Loucy (cell line): ENCODE measurements around the gene SEMA6B.

Experiments
- H2AFZ ChIP-seq: fragments of 200-600 bp; sonication (generic); 2 replicates; pipeline ENCODE4 v1.6.0; 2016; ENCODE audit warnings: antibody characterized with exemption, mild to moderate bottlenecking, low read length, moderate library complexity
- H3F3A ChIP-seq: fragments of 200-600 bp; 2 replicates; pipeline ENCODE4 v1.6.0; 2016; ENCODE audit warnings: antibody characterized with exemption, low read depth, mild to moderate bottlenecking
- H3K27me3 ChIP-seq: fragments of 200-600 bp; sonication (generic); 2 replicates; pipeline ENCODE4 v1.6.1; 2014; ENCODE audit warnings: low read length, mild to moderate bottlenecking; ENCODE audit not compliant: insufficient read depth, poor library complexity, severe bottlenecking
- H3K36me3 ChIP-seq: fragments of 200-600 bp; sonication (generic); 2 replicates; pipeline ENCODE4 v1.6.1; 2016; ENCODE audit warnings: low read length; ENCODE audit not compliant: insufficient read depth
- H3K4me1 ChIP-seq: fragments of 200-600 bp; sonication (generic); 2 replicates; pipeline ENCODE4 v1.5.1; 2014; ENCODE audit warnings: low read length, mild to moderate bottlenecking; ENCODE audit not compliant: insufficient read depth, poor library complexity, severe bottlenecking
- H3K4me2 ChIP-seq: fragments of 200-600 bp; sonication (generic); 2 replicates; pipeline ENCODE4 v1.6.0; 2014; ENCODE audit warnings: antibody characterized with exemption, low read length, low read depth, mild to moderate bottlenecking; ENCODE audit not compliant: poor library complexity, severe bottlenecking
- H3K4me3 ChIP-seq: fragments of 200-600 bp; sonication (generic); 2 replicates; pipeline ENCODE4 v1.5.1; 2014; ENCODE audit warnings: low read length, mild to moderate bottlenecking, mixed read lengths; ENCODE audit not compliant: poor library complexity, severe bottlenecking
- H3K79me2 ChIP-seq: fragments of 200-600 bp; sonication (generic); 2 replicates; pipeline ENCODE4 v1.6.1; 2014; ENCODE audit warnings: low read length; ENCODE audit not compliant: insufficient read depth
- H3K9ac ChIP-seq: fragments of 200-600 bp; sonication (generic); 2 replicates; pipeline ENCODE4 v1.6.0; 2014; ENCODE audit warnings: mild to moderate bottlenecking, low read depth, low read length, moderate library complexity; ENCODE audit not compliant: poor library complexity, severe bottlenecking
- H3K9me2 ChIP-seq: fragments of 200-600 bp; sonication (generic); replicated peaks from 2 replicates; pipeline ENCODE4 v1.6.1; 2016; ENCODE audit warnings: low read depth, low read length, mixed read lengths
- H3K9me3 ChIP-seq: fragments of 200-600 bp; sonication (generic); 2 replicates; pipeline ENCODE4 v1.6.1; 2014; ENCODE audit warnings: mild to moderate bottlenecking, antibody characterized with exemption, low read length, low read depth; ENCODE audit not compliant: insufficient read depth
- H4K20me1 ChIP-seq: fragments of 200-600 bp; sonication (generic); 2 replicates; pipeline ENCODE4 v1.6.0; 2014; ENCODE audit warnings: antibody characterized with exemption, low read length, mild to moderate bottlenecking; ENCODE audit not compliant: insufficient read depth, poor library complexity, severe bottlenecking
- EZH2phosphoT487 ChIP-seq: fragments of 200-600 bp; IDR thresholded peaks from 2 replicates; pipeline ENCODE4 v1.6.1; 2018; ENCODE audit warnings: antibody characterized with exemption, mild to moderate bottlenecking, moderate library complexity, borderline replicate concordance
- TF ChIP-seq, protein P1 (sequence below): fragments of 200-600 bp; sonication (generic); conservative IDR thresholded peaks from 2 replicates; pipeline ENCODE4 v1.5.1; 2014; ENCODE audit warnings: mild to moderate bottlenecking, antibody characterized with exemption, low read length

The SEMA6B gene

DNA sequence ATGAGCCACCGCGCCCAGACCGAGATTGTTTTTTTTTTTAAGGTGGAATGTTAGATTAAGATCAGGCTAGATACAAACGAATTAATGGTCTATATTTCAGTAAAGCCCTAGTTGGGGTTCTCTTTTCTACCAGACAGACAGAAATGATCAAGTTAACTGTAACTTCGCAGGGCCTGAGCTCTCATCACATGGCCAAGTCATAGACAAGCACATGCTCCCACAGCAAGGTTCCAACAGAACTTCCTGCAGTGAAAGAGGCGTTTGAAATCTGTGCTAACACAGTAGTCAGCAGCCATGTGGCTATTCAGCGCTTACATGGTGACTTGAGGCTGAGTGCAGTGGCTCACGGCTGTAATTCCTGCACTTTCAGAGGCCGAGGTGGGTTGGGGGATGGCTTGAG is 34.7 kb upstream of the SEMA6B start:
- Histone ChIP-seq H3K9me3 (no peaks in the 10 kb centered on the region), H3K9ac (no peak overlapping the region), H3K27me3 (no peaks in the 10 kb centered on the region), H3K9me2 (no peaks in the 10 kb centered on the region), H3K4me3 (no peak overlapping the region), H3F3A (no peaks in the 10 kb centered on the region), H3K79me2 (no peaks in the 10 kb centered on the region), H3K4me1 (no peaks in the 10 kb centered on the region), H2AFZ (no peak overlapping the region), H3K4me2 (no peak overlapping the region), H3K36me3 (no peaks in the 10 kb centered on the region), H4K20me1 (no peaks in the 10 kb centered on the region)
- TF ChIP-seq, protein P1, sequence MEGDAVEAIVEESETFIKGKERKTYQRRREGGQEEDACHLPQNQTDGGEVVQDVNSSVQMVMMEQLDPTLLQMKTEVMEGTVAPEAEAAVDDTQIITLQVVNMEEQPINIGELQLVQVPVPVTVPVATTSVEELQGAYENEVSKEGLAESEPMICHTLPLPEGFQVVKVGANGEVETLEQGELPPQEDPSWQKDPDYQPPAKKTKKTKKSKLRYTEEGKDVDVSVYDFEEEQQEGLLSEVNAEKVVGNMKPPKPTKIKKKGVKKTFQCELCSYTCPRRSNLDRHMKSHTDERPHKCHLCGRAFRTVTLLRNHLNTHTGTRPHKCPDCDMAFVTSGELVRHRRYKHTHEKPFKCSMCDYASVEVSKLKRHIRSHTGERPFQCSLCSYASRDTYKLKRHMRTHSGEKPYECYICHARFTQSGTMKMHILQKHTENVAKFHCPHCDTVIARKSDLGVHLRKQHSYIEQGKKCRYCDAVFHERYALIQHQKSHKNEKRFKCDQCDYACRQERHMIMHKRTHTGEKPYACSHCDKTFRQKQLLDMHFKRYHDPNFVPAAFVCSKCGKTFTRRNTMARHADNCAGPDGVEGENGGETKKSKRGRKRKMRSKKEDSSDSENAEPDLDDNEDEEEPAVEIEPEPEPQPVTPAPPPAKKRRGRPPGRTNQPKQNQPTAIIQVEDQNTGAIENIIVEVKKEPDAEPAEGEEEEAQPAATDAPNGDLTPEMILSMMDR: no peak
- no peak for TF ChIP-seq EZH2phosphoT487

DNA sequence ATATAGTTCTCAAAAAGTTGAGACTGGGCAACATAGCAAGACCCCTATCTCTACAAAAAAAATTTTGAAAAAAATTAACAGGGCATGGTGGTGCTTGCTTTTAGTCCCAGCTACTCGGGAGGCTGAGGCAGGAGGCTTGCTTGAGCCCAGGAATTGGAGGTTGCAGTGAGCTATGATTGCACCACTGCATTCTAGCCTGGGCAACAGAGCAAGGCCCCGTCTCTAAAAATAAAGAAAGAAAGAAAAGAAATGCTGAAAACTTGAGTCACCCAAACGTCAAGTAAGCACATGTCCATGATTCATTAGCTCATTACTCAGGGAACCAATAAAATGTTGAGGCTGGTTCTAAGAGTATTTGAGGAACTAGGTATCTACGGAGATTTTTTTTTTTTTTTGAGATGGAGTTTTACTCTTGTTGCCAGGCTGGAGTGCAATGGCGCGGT is 33.9 kb upstream of the SEMA6B start:
- Histone ChIP-seq H3K4me1 (no peaks in the 10 kb centered on the region), H3K9me2 (no peaks in the 10 kb centered on the region), H3F3A (no peaks in the 10 kb centered on the region), H2AFZ (no peak overlapping the region), H4K20me1 (no peaks in the 10 kb centered on the region), H3K4me2 (no peak overlapping the region), H3K79me2 (no peaks in the 10 kb centered on the region), H3K9ac (no peak overlapping the region), H3K4me3 (no peak overlapping the region), H3K27me3 (no peaks in the 10 kb centered on the region), H3K9me3 (no peaks in the 10 kb centered on the region), H3K36me3 (no peaks in the 10 kb centered on the region)
- no peak for TF ChIP-seq EZH2phosphoT487
- TF ChIP-seq, protein P1: no peak

GRCh38 chr19:4592445-4592844 is 33.0 kb upstream of the SEMA6B start:
- Histone ChIP-seq H3K9me3 (no peaks in the 10 kb centered on the region), H2AFZ (no peak overlapping the region), H3K79me2 (no peaks in the 10 kb centered on the region), H4K20me1 (no peaks in the 10 kb centered on the region), H3K36me3 (no peaks in the 10 kb centered on the region), H3F3A (no peaks in the 10 kb centered on the region), H3K9me2 (no peaks in the 10 kb centered on the region), H3K9ac (no peak overlapping the region), H3K27me3 (no peaks in the 10 kb centered on the region), H3K4me3 (no peak overlapping the region), H3K4me2 (no peak overlapping the region), H3K4me1 (no peaks in the 10 kb centered on the region)
- TF ChIP-seq, protein P1: no peak
- TF ChIP-seq EZH2phosphoT487: no peak
